Measurements from ENCODE around the gene SMIM3. TPM values are rescaled to one million over a fixed set of nuclear protein-coding genes. Genes with fewer than 3 reads are reported as not detected.

Gene SMIM3
- total and polyA plus RNA-seq, 10 of the 15 experiments (the other 5 are each of a cell fraction or from before 2014, with no cell fraction given) = 1.0 to 14.3 (median 7.7) TPM

DNA sequence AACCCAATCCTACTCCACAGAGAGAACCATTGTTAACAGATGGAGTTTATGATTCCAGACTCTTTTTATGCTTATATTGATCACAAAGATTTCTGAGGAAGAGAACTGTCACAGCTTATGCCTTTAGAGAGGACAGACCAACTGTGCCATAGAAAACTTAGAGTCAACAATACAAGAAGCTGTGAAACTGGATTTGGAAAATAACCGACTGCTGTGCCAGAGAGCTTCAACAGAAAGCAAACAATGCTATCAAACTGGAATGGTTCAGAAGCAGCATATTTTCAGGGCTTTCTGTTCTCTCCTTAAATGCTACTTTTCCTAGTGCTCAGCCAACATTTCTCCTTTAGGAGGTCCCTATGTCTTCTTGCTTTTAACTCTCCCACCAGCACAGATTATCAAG lies 24.7 kb upstream of the SMIM3 start:
- Histone ChIP-seq H3K4me3 (no peak overlapping the region), H3K27me3 (replicated peaks in 1 of 2; ENCODE audit: control insufficient read depth in 2 of 2, insufficient read depth in 2 of 2, low read length in 1 of 2) (no peaks in the 10 kb centered on the region), H3K9ac (ENCODE audit: control insufficient read depth, insufficient read depth, low read length) (no peak overlapping the region), H3K4me1 (ENCODE audit: control insufficient read depth, insufficient read depth, low read length) (no peaks in the 10 kb centered on the region; the same call in 1 of the 2 replicates), H2AFZ (ENCODE audit: control insufficient read depth, low read depth, low read length) (no peak overlapping the region), H4K20me1 (ENCODE audit: control insufficient read depth, insufficient read depth) (no peaks in the 10 kb centered on the region), H3K9me3 (replicated peaks; ENCODE audit: control insufficient read depth, insufficient read depth, low read length) (peaks cover 3% of the 10 kb centered on the region), H3K4me2 (ENCODE audit: control insufficient read depth, insufficient read depth) (no peak overlapping the region), H3K27ac (ENCODE audit: control insufficient read depth, insufficient read depth) (no peak overlapping the region), H3K36me3 (ENCODE audit: control insufficient read depth in 2 of 2, insufficient read depth in 2 of 2, low read length in 1 of 2) (peaks cover 4 to 14% of the 10 kb centered on the region in 2 experiments; a peak in 3 of 4 replicates), H3K79me2 (ENCODE audit: control insufficient read depth, insufficient read depth, low read length) (peaks cover 49% of the 10 kb centered on the region)
- POLR2A ChIA-PET = interaction anchor here (0.6 to 1.8 kb wide), 2 partner anchors 12 to 16 kb away, joined by 3 to 6 read pairs; no protein-coding TSS in a partner anchor
- intact Hi-C loops (cut with micrococcal nuclease; ENCODE audit: unreplicated experiment) (no loop called here), in situ Hi-C loops (cut with MboI) (no loop called here)
- RAD21 ChIA-PET (ENCODE audit: unreplicated experiment) = interaction anchor here (0.6 kb wide), 1 partner anchor 360 kb away, joined by 3 read pairs; no protein-coding TSS in a partner anchor
- no peak for DNase-seq (ENCODE audit: low read depth, low spot score)
- FAIRE-seq = no peak
- BruUV-seq (replicated peaks) = no TSS peak
- CTCF ChIA-PET = interaction anchor here (0.8 to 1.5 kb wide), 2 partner anchors 18 to 53 kb away, joined by 3 read pairs; partner anchors contain the start of gene RBM22
- SMC1A ChIA-PET (ENCODE audit: uncharacterized antibody, unreplicated experiment) = interaction anchor here (0.6 to 1.4 kb wide), 4 partner anchors 11 to 418 kb away, joined by 3 to 5 read pairs (median 4); partner anchors contain the start of gene IRGM
- ATAC-seq = no peak
- WGBS (ENCODE audit: insufficient coverage, insufficient replicate concordance, low lambda C conversion rate, missing lambda C conversion rate) = 100% methylated on average over 1 of the region's 1 CpG
- TF ChIP-seq CHD2 (IDR thresholded peaks at IDR 0.05; ENCODE audit: borderline replicate concordance, low read depth, low read length) = no peak
- no peak for TF ChIP-seq NFIC (IDR thresholded peaks at IDR 0.05; ENCODE audit: low read depth, low read length)
- TF ChIP-seq ZZZ3 (IDR thresholded peaks at IDR 0.05; ENCODE audit: control insufficient read depth, insufficient read length, low read depth) = no peak
- no peak for TF ChIP-seq EP300 (IDR thresholded peaks at IDR 0.05; ENCODE audit: borderline replicate concordance in 1 of 2, control insufficient read depth in 1 of 2, low read depth in 2 of 2, low read length in 2 of 2)
- no peak for TF ChIP-seq SUZ12 (IDR thresholded peaks at IDR 0.05; ENCODE audit: unreplicated experiment)
- TF ChIP-seq, protein P1, sequence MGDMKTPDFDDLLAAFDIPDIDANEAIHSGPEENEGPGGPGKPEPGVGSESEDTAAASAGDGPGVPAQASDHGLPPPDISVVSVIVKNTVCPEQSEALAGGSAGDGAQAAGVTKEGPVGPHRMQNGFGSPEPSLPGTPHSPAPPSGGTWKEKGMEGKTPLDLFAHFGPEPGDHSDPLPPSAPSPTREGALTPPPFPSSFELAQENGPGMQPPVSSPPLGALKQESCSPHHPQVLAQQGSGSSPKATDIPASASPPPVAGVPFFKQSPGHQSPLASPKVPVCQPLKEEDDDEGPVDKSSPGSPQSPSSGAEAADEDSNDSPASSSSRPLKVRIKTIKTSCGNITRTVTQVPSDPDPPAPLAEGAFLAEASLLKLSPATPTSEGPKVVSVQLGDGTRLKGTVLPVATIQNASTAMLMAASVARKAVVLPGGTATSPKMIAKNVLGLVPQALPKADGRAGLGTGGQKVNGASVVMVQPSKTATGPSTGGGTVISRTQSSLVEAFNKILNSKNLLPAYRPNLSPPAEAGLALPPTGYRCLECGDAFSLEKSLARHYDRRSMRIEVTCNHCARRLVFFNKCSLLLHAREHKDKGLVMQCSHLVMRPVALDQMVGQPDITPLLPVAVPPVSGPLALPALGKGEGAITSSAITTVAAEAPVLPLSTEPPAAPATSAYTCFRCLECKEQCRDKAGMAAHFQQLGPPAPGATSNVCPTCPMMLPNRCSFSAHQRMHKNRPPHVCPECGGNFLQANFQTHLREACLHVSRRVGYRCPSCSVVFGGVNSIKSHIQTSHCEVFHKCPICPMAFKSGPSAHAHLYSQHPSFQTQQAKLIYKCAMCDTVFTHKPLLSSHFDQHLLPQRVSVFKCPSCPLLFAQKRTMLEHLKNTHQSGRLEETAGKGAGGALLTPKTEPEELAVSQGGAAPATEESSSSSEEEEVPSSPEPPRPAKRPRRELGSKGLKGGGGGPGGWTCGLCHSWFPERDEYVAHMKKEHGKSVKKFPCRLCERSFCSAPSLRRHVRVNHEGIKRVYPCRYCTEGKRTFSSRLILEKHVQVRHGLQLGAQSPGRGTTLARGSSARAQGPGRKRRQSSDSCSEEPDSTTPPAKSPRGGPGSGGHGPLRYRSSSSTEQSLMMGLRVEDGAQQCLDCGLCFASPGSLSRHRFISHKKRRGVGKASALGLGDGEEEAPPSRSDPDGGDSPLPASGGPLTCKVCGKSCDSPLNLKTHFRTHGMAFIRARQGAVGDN (IDR thresholded peaks at IDR 0.05) = no peak
- TF ChIP-seq CREB1 (IDR thresholded peaks at IDR 0.05; ENCODE audit: low read depth) = no peak
- no peak for TF ChIP-seq RAD51 (IDR thresholded peaks at IDR 0.05)
- TF ChIP-seq, protein P2, sequence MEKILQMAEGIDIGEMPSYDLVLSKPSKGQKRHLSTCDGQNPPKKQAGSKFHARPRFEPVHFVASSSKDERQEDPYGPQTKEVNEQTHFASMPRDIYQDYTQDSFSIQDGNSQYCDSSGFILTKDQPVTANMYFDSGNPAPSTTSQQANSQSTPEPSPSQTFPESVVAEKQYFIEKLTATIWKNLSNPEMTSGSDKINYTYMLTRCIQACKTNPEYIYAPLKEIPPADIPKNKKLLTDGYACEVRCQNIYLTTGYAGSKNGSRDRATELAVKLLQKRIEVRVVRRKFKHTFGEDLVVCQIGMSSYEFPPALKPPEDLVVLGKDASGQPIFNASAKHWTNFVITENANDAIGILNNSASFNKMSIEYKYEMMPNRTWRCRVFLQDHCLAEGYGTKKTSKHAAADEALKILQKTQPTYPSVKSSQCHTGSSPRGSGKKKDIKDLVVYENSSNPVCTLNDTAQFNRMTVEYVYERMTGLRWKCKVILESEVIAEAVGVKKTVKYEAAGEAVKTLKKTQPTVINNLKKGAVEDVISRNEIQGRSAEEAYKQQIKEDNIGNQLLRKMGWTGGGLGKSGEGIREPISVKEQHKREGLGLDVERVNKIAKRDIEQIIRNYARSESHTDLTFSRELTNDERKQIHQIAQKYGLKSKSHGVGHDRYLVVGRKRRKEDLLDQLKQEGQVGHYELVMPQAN (conservative IDR thresholded peaks at IDR 0.05) = no peak
- TF ChIP-seq BHLHE40 (IDR thresholded peaks at IDR 0.05; ENCODE audit: borderline replicate concordance in 1 of 2, low read depth in 2 of 2, low read length in 1 of 2) = no peak
- TF ChIP-seq POLR2A (IDR thresholded peaks at IDR 0.05; ENCODE audit: low read depth, low read length) = no peak
- TF ChIP-seq, protein P3, sequence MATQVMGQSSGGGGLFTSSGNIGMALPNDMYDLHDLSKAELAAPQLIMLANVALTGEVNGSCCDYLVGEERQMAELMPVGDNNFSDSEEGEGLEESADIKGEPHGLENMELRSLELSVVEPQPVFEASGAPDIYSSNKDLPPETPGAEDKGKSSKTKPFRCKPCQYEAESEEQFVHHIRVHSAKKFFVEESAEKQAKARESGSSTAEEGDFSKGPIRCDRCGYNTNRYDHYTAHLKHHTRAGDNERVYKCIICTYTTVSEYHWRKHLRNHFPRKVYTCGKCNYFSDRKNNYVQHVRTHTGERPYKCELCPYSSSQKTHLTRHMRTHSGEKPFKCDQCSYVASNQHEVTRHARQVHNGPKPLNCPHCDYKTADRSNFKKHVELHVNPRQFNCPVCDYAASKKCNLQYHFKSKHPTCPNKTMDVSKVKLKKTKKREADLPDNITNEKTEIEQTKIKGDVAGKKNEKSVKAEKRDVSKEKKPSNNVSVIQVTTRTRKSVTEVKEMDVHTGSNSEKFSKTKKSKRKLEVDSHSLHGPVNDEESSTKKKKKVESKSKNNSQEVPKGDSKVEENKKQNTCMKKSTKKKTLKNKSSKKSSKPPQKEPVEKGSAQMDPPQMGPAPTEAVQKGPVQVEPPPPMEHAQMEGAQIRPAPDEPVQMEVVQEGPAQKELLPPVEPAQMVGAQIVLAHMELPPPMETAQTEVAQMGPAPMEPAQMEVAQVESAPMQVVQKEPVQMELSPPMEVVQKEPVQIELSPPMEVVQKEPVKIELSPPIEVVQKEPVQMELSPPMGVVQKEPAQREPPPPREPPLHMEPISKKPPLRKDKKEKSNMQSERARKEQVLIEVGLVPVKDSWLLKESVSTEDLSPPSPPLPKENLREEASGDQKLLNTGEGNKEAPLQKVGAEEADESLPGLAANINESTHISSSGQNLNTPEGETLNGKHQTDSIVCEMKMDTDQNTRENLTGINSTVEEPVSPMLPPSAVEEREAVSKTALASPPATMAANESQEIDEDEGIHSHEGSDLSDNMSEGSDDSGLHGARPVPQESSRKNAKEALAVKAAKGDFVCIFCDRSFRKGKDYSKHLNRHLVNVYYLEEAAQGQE (IDR thresholded peaks at IDR 0.05; ENCODE audit: low read depth, low read length) = no peak
- TF ChIP-seq CHD1 (IDR thresholded peaks at IDR 0.05; ENCODE audit: low read depth, low read length) = no peak
- TF ChIP-seq SREBF2 (IDR thresholded peaks at IDR 0.05; ENCODE audit: low read length) = no peak
- no peak for TF ChIP-seq TARDBP (IDR thresholded peaks at IDR 0.05; ENCODE audit: borderline replicate concordance)

All from GM12878 (cell line).